GM23338 (cell line): ENCODE results near the gene NPB. TPM values are rescaled to one million over a fixed set of nuclear protein-coding genes. Genes with fewer than 3 reads are reported as not detected.

Source experiments
- ATAC-seq: fragments of 200-7000 bp; cut with Tn5 transposase; 3 replicates; pipeline ENCODE4 v1.9.1; 2020
- DNase-seq: peaks from one replicate; pipeline ENCODE4 v3.0.0-alpha.2; 2015; ENCODE audit warnings: low spot score
- H2AFZ ChIP-seq: fragments of 200-600 bp; sonication (generic); 2 replicates; pipeline ENCODE4 v1.8.0; 2016; ENCODE audit warnings: antibody characterized with exemption, mild to moderate bottlenecking, moderate library complexity
- H3F3A ChIP-seq: fragments of 200-600 bp; sonication (generic); replicated peaks from 2 replicates; pipeline ENCODE4 v1.8.0; 2017; ENCODE audit warnings: antibody characterized with exemption, mixed run types, low read depth
- H3K27ac ChIP-seq: fragments of 200-600 bp; sonication (generic); 2 replicates; pipeline ENCODE4 v1.6.1; 2016; ENCODE audit warnings: low read depth
- H3K27me3 ChIP-seq: fragments of 200-600 bp; sonication (generic); 2 replicates; pipeline ENCODE4 v1.8.0; 2016; ENCODE audit warnings: mild to moderate bottlenecking, mixed run types, moderate library complexity; ENCODE audit not compliant: insufficient read depth
- H3K36me3 ChIP-seq: fragments of 200-600 bp; sonication (generic); 2 replicates; pipeline ENCODE4 v1.8.0; 2016; ENCODE audit warnings: mild to moderate bottlenecking; ENCODE audit not compliant: insufficient read depth
- H3K4me1 ChIP-seq: fragments of 200-600 bp; sonication (generic); 2 replicates; pipeline ENCODE4 v1.8.0; 2016; ENCODE audit warnings: mild to moderate bottlenecking, moderate library complexity; ENCODE audit not compliant: insufficient read depth
- H3K4me2 ChIP-seq: fragments of 200-600 bp; sonication (generic); 2 replicates; pipeline ENCODE4 v1.7.1; 2017; ENCODE audit warnings: mixed run types
- H3K4me3 ChIP-seq: fragments of 200-600 bp; sonication (generic); 2 replicates; pipeline ENCODE4 v1.6.1; 2016; ENCODE audit warnings: mixed run types
- H3K79me2 ChIP-seq: fragments of 200-600 bp; sonication (generic); replicated peaks from 2 replicates; pipeline ENCODE4 v1.8.0; 2017; ENCODE audit warnings: mild to moderate bottlenecking; ENCODE audit not compliant: insufficient read depth
- H3K9me2 ChIP-seq: fragments of 200-600 bp; sonication (generic); 2 replicates; pipeline ENCODE4 v1.8.0; 2017; ENCODE audit not compliant: insufficient read depth
- H4K20me1 ChIP-seq: fragments of 200-600 bp; sonication (generic); replicated peaks from 2 replicates; pipeline ENCODE4 v1.8.0; 2017; ENCODE audit warnings: mild to moderate bottlenecking; ENCODE audit not compliant: insufficient read depth
- H3K27ac Mint-ChIP-seq: 2 replicates; pipeline ENCODE4 v1.8.0; 2020; ENCODE audit warnings: inconsistent platforms, mild to moderate bottlenecking, moderate library complexity, mixed read lengths
- H3K27me3 Mint-ChIP-seq: 3 replicates; pipeline ENCODE4 v1.8.0; 2022; ENCODE audit warnings: low read depth, mild to moderate bottlenecking, moderate library complexity, mixed read lengths, inconsistent platforms; ENCODE audit not compliant: insufficient read depth, poor library complexity
- H3K36me3 Mint-ChIP-seq: 3 replicates; pipeline ENCODE4 v1.8.0; 2021; ENCODE audit warnings: low read depth, mild to moderate bottlenecking, inconsistent platforms, moderate library complexity, mixed read lengths
- H3K4me1 Mint-ChIP-seq: 3 replicates; pipeline ENCODE4 v1.8.0; 2020; ENCODE audit warnings: mild to moderate bottlenecking, inconsistent platforms, mixed read lengths
- H3K4me3 Mint-ChIP-seq: 3 replicates; pipeline ENCODE4 v1.8.0; 2021; ENCODE audit warnings: moderate library complexity, mild to moderate bottlenecking, inconsistent platforms, mixed read lengths
- H3K9me3 Mint-ChIP-seq: 3 replicates; pipeline ENCODE4 v1.8.0; 2020; ENCODE audit warnings: moderate library complexity, mild to moderate bottlenecking, inconsistent platforms, mixed read lengths
- CREB1 ChIP-seq: fragments of 250-450 bp; sonication (Bioruptor Pico); IDR thresholded peaks from 2 replicates; pipeline ENCODE4 v1.5.0; 2020; ENCODE audit warnings: low read depth, mild to moderate bottlenecking, moderate library complexity
- CTCF ChIP-seq, 2 experiments: fragments of 200-600 bp in 1 of 2; sonication (generic) in 1 of 2; conservative IDR thresholded peaks; 2 replicates each; pipeline versions ENCODE4 v1.5.1 to v1.6.1; 2016 to 2017; ENCODE audit warnings: antibody characterized with exemption in 2 of 2, low read depth in 2 of 2, mild to moderate bottlenecking in 2 of 2, moderate library complexity in 1 of 2
- EZH2phosphoT487 ChIP-seq: fragments of 200-600 bp; sonication (generic); IDR thresholded peaks from one replicate; pipeline ENCODE4 v1.8.1; 2018; ENCODE audit warnings: antibody characterized with exemption; ENCODE audit not compliant: unreplicated experiment
- JUNB ChIP-seq: IDR thresholded peaks from one replicate; pipeline ENCODE4 v1.6.1; 2016; ENCODE audit warnings: antibody characterized with exemption; ENCODE audit not compliant: unreplicated experiment
- NANOG ChIP-seq: IDR thresholded peaks from 2 replicates; pipeline ENCODE4 v1.6.1; 2016; ENCODE audit warnings: antibody characterized with exemption, borderline replicate concordance
- POLR2AphosphoS5 ChIP-seq: IDR thresholded peaks from 2 replicates; pipeline ENCODE4 v1.6.1; 2016; ENCODE audit warnings: antibody characterized with exemption, low read depth
- STAT1 ChIP-seq: IDR thresholded peaks from one replicate; pipeline ENCODE4 v1.6.1; 2016; ENCODE audit warnings: antibody characterized with exemption; ENCODE audit not compliant: unreplicated experiment
- ZNF331 ChIP-seq: fragments of 250-450 bp; sonication (Bioruptor Pico); IDR thresholded peaks from 2 replicates; pipeline ENCODE4 v1.5.0; 2020; ENCODE audit warnings: low read depth, mild to moderate bottlenecking, moderate library complexity
- ZNF462 ChIP-seq: fragments of 250-450 bp; sonication (Bioruptor Pico); IDR thresholded peaks from 2 replicates; pipeline ENCODE4 v1.5.0; 2020; ENCODE audit warnings: mild to moderate bottlenecking, moderate library complexity
- polyA plus RNA-seq: library from polyadenylated mRNA; unstranded; fragments of >200 nt; fragmentation: Nextera tagmentation; extraction: Ambion mirVana; gene quantifications from 2 replicates; pipeline ENCODE4 v1.2.1, GENCODE V29; 2016
- total RNA-seq: library from RNA; depleted of rRNA; stranded (reverse); fragments of >200 nt; shearing (Covaris generic); gene quantifications from 2 replicates; pipeline ENCODE4 v1.2.3, GENCODE V29; 2014

NPB gene
- total and polyA plus RNA-seq, 2 experiments from 2014 or later: 3.6 to 3.8 TPM

- Histone ChIP-seq H3K4me1 (peaks cover 15% of the 10 kb centered on the region), H3K4me3 (no peak overlapping the region), H3K4me2 (no peak overlapping the region), H4K20me1 (no peaks in the 10 kb centered on the region), H3F3A (0 out of 2 replicates have a peak, but pooled peaks cover 3% of the 10 kb centered on the region), H3K36me3 (no peaks in the 10 kb centered on the region), H2AFZ (peak overlapping the region; percentile 93; the same call in 1 of the 2 replicates), H3K27me3 (no peaks in the 10 kb centered on the region; the same call in 1 of the 2 replicates), H3K9me2 (no peaks in the 10 kb centered on the region), H3K27ac (no peak overlapping the region), H3K79me2 (no peaks in the 10 kb centered on the region)
- Mint-ChIP-seq H3K4me3 (no peak overlapping the region), H3K27ac (no peak overlapping the region), H3K4me1 (peaks cover 13% of the 10 kb centered on the region), H3K36me3 (no peaks in the 10 kb centered on the region), H3K9me3 (no peaks in the 10 kb centered on the region; the same call in 2 of the 3 replicates), H3K27me3 (peaks cover 20% of the 10 kb centered on the region)
- no peak for ATAC-seq
- DNase-seq: no peak
- TF ChIP-seq STAT1 (no peak), ZNF331 (CRISPR knock-in tag) (no peak), CTCF (conservative IDR thresholded peaks at IDR 0.05; ENCODE audit: low read depth in 2 of 2) (no peak), ZNF462 (CRISPR knock-in tag) (no peak), JUNB (no peak), EZH2phosphoT487 (no peak), POLR2AphosphoS5 (no peak), CREB1 (no peak), NANOG (no peak)
Measured at GRCh38 chr17:81944858-81945257, 42.8 kb downstream of the NPB start.
